CD4-positive, alpha-beta T cell treated with Interleukin-17A for 4 hours (primary cell): ENCODE measurements around the gene AMZ2.

Source experiments
- DNase-seq: peaks from one replicate; pipeline ENCODE4 v3.0.0-alpha.2; 2020; ENCODE audit warnings: mixed read lengths

The AMZ2 gene

GRCh38 chr17:68291836-68292688 lies 44.2 kb downstream of the AMZ2 start:
- DNase-seq = peak; percentile 92

- no peak for DNase-seq
These were observed 44.8 kb downstream of the AMZ2 start for GRCh38 chr17:68292689-68293040.

- DNase-seq = no peak
These were observed 45.8 kb downstream of the AMZ2 start for GRCh38 chr17:68293490-68294195.

GRCh38 chr17:68294196-68294555 lies 46.3 kb downstream of the AMZ2 start:
- DNase-seq = no peak

- DNase-seq = no peak
These were observed 46.8 kb downstream of the AMZ2 start for GRCh38 chr17:68294617-68295016.

GRCh38 chr17:68295086-68295485 lies 47.2 kb downstream of the AMZ2 start:
- DNase-seq = no peak

GRCh38 chr17:68296217-68297191 lies 48.7 kb downstream of the AMZ2 start:
- peak; percentile 69 for DNase-seq

- no peak for DNase-seq
These were observed 49.4 kb downstream of the AMZ2 start for GRCh38 chr17:68297195-68297594.

- no peak for DNase-seq
These were observed 50.8 kb downstream of the AMZ2 start for GRCh38 chr17:68298601-68299000.

- DNase-seq = no peak
These were observed 52.0 kb downstream of the AMZ2 start for GRCh38 chr17:68299817-68300216.

- DNase-seq = no peak
These were observed 53.7 kb downstream of the AMZ2 start for GRCh38 chr17:68301438-68301959.

- no peak for DNase-seq
These were observed 54.3 kb downstream of the AMZ2 start for GRCh38 chr17:68302066-68302564.

- DNase-seq = no peak
These were observed 54.8 kb downstream of the AMZ2 start for GRCh38 chr17:68302666-68303065.

GRCh38 chr17:68304706-68305105 lies 56.9 kb downstream of the AMZ2 start:
- DNase-seq = no peak

GRCh38 chr17:68305142-68305541 lies 57.3 kb downstream of the AMZ2 start:
- DNase-seq = no peak
